Stimulated activated CD4-positive, alpha-beta T cell treated with anti-CD3 and anti-CD28 coated beads, TNF-alpha, amount 100 ng/mL, for 1 hour (primary cell): ENCODE results near the gene SNTA1.
A peak's percentile ranks its signal among the peaks of the same experiment; 100 is the strongest.
"Not testable (repeated sequence)": the region's sequence is repeated elsewhere in the genome, so short reads cannot be mapped to it uniquely, and the experiment has no call there.

ENCODE experiments used
- DNase-seq, 3 donors: peaks; one replicate each; pipeline ENCODE4 v3.0.0-alpha.2; 2020; ENCODE audit warnings: low read depth in 3 of 3, low spot score in 1 of 3

The SNTA1 gene

DNA sequence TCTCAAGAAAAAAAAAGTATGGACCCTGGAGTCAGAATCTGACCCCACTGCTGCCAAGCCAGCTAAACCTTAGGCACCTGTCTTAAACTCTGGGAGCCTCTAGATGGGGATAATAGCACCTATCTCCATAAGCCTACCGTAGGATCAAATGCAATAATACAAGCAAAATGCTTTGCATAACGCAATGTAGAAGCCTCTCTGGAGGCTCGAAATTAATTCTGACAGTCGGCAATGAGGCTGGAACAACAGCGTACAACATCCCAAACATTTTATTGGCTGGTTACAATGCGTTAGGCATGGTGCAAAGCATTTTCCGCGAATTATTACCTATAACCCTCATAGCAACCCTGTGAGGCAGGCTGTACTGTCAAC is 42.8 kb downstream of the SNTA1 start:
- no peak for DNase-seq

- no peak for DNase-seq
These were observed 43.6 kb downstream of the SNTA1 start for GRCh38 chr20:33399924-33400323.

DNA sequence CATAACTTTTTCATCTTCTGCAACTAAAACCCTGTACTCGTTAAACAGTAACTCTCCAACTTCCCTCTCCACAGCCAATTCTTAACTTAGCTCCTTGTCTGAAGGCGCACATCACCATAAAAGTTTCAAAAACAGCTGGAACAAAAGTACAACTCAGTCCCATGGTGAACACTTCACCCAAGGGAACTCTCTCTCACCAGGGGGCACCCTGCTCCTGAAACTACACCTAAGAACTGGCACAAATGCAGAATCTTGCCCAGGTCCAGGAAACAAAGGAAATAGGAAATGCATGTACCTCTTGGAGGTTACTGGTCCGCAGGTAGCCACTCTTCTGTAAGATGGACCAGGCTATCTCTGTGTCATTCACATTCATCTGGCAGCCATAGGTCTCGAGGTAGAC is 48.8 kb downstream of the SNTA1 start:
- no peak for DNase-seq

DNA sequence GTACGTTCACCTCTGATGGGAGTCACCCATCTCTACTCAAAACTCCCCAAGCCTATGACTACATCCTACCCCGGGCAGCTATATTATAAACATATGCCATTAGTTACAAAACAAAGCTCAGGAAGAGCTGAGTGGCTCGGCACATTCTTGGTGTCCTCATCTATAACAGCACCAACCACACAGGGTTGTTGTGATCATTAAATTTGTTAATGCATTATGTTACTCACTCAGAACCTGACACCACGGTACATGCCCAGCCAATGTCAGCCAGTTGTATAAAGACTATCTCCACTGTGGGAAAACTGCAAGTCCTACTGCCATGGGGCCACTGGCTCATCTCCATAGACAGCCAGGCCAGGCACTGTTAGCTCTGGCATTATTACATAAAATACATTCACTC is 50.0 kb downstream of the SNTA1 start:
- no peak for DNase-seq

- no peak for DNase-seq
These were observed 51.7 kb downstream of the SNTA1 start for GRCh38 chr20:33391722-33392415.

GRCh38 chr20:33389326-33389725 is 54.2 kb downstream of the SNTA1 start:
- DNase-seq = not testable (repeated sequence)

- DNase-seq = no peak
These were observed 55.3 kb downstream of the SNTA1 start for GRCh38 chr20:33388268-33388667.

DNA sequence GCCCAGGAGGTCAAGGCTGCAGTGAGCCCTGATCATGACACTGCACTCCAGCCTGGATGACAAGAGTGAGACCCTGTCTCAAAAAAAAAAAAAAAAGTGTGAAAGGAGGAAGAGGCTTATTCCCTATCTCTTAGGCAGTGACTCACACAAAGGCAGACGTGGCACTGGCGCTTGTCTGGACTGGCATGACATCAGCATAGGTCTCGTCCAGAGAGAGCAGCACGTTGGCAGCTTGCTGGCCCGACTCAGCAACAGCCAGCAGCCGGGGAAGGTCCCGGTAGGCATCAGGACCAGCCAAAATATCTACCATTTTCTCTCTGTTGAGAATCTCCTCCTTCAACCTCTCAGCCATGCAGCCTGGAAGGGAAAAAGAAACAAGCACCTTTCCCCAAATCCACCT is 56.4 kb downstream of the SNTA1 start:
- no peak for DNase-seq

GRCh38 chr20:33386673-33387072 is 56.9 kb downstream of the SNTA1 start:
- DNase-seq = no peak

DNA sequence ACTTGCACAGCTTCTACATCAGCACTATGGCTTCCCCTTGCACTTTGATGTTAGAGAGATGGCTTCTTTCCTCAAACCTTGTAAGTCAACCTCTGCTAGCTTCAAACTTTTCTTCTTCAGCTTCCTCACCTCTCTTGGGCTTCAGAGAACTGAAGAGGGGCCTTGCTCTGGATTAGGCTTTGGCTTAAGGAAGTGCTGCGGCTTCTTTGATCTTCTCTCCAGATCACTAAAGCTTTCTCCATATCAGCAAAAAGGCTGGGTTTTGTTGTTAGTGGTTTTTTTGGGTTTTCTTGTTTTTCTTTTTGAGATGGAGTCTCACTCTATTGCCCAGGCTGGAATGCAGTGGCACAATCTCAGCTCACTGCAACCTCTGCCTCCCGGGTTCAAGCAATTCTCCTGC is 66.2 kb downstream of the SNTA1 start:
- DNase-seq = no peak

DNA sequence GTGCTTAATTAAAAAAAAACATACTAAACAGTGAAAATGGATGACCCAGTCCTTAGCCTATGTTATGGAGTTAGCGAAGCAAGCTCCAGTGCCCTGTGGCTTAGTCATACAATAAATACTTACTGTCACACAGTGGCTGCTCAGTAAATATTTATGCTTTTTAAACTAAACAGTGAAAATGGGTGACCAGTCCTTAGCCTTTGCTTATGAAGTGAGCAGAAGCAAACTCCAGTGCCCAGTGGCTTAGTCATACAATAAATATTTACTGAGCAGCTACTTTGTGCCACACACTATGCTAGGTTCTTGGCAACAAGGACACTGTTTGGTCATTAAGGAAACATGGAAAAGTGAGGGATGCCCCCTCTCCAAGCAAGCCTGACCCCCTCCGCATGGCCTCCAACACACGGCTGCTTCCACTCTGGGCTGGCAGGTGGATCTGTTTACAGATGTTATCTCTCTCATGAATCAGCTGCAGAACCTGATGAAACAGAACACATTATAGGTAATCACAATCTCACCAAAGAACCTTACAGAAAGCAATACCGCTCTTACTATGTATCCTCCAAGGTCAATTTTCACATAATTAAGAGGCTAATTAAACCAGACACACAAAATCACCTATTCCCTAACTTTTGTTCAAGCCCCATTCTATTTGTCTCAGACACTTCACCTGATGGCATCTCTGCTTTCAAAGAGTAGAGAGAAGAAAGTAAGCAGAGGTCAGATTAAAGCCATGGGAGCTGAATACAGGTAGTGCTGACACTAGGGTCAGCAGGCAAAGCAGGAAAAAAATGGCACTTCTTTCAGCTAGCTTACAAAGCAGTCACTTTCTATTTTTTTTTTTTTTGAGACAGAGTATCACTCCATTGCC is 69.6 kb downstream of the SNTA1 start:
- DNase-seq = no peak

GRCh38 chr20:33372993-33373441 is 70.5 kb downstream of the SNTA1 start:
- DNase-seq = no peak

DNA sequence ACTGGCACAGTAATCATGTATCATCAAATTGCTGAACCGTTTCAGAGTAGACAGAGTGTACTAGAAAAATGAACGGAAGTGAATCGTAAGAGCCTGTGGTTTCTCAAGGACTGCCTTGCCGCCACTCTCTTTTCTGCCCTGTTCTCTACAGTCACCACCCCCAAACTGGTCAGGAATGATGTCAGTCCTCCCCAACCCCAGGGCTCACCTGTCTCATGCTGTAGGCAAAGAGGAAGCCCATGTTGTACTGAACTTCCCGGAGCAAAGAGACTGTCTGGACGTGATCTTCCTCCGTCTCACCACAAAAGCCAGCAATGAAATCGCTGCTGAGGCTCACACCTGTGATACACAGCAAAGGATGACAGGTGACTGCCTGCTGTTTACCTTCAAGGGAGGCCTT is 73.3 kb downstream of the SNTA1 start:
- DNase-seq = peak in 2 of 3 donors; percentile 37 to 42

- DNase-seq = no peak
These were observed 80.7 kb downstream of the SNTA1 start for GRCh38 chr20:33362898-33363297.

DNA sequence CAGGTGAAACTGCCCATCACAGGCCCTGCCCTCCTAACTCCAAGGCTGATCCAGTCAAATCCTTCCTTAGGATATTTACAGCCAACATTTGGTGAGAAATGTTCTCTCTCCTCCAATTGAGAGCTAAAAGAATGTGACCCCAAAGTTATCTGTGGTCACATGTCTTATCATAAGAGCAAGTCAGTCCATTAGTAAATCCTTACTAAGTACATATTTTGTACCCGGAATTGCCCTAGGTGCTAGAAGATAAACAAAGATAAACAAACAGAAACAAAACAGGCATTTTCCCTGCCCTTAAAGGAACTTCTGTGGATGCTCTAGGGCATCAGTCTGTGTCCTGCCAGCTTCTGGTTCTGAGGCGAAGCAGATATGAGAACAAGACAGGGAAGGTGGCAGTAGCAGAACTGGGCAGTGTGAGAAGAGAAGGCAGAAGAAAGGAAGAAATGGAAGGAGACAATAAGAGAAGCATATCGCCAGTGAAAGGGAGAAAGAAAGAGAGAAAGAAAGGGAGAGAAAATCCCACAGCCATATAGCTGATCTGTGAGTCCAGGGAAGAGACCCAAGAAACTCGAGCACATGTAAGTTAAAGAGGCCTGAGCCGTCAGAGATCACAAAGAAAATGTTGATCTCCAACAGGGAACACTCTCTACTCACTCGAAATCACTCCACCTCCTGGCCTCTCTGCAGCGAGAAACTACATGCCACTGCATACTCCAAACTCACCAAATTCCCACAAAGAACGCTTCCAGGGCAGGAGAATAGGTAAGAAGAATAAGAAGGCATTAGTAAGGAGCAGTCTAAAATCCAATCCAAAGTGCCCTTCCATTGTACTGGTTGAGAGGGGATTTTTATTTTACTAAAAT is 83.9 kb downstream of the SNTA1 start:
- no peak for DNase-seq
